LNCAP (cell line): Measurements from ENCODE around the gene BAIAP2.

Experiments
- CTCF ChIP-seq: fragments of 450-650 bp; IDR thresholded peaks from 2 replicates; pipeline ENCODE4 v1.5.1; 2017; ENCODE audit warnings: mild to moderate bottlenecking

Gene BAIAP2

GRCh38 chr17:80998748-80999535 lies 36.0 kb upstream of the BAIAP2 start:
- no peak for TF ChIP-seq CTCF

- no peak for TF ChIP-seq CTCF
Observed at GRCh38 chr17:80999536-81000333, 35.2 kb upstream of the BAIAP2 start.

GRCh38 chr17:81000334-81000630 lies 34.7 kb upstream of the BAIAP2 start:
- TF ChIP-seq CTCF = no peak

GRCh38 chr17:81000631-81001357 lies 34.2 kb upstream of the BAIAP2 start:
- TF ChIP-seq CTCF = no peak

GRCh38 chr17:81002013-81002384 lies 33.0 kb upstream of the BAIAP2 start:
- TF ChIP-seq CTCF = no peak

- TF ChIP-seq CTCF = no peak
Observed at GRCh38 chr17:81002409-81003361, 32.3 kb upstream of the BAIAP2 start.
